Activated CD8-positive, alpha-beta memory T cell treated with anti-CD3 and anti-CD28 coated beads, Interleukin-2, amount 50 U/mL, for 1 hour (primary cell): ENCODE measurements around the gene ARVCF.

Experiments
- DNase-seq: peaks from one replicate; pipeline ENCODE4 v3.0.0-alpha.2; 2020; ENCODE audit errors: extremely low read depth

The ARVCF gene

GRCh38 chr22:19998991-19999820 is 17.4 kb downstream of the ARVCF start:
- DNase-seq: no peak

- DNase-seq: no peak
Measured at GRCh38 chr22:19998232-19998951, 18.2 kb downstream of the ARVCF start.

- no peak for DNase-seq
Measured at GRCh38 chr22:19997561-19998231, 18.9 kb downstream of the ARVCF start.

- no peak for DNase-seq
Measured at GRCh38 chr22:19996694-19997384, 19.8 kb downstream of the ARVCF start.

DNA sequence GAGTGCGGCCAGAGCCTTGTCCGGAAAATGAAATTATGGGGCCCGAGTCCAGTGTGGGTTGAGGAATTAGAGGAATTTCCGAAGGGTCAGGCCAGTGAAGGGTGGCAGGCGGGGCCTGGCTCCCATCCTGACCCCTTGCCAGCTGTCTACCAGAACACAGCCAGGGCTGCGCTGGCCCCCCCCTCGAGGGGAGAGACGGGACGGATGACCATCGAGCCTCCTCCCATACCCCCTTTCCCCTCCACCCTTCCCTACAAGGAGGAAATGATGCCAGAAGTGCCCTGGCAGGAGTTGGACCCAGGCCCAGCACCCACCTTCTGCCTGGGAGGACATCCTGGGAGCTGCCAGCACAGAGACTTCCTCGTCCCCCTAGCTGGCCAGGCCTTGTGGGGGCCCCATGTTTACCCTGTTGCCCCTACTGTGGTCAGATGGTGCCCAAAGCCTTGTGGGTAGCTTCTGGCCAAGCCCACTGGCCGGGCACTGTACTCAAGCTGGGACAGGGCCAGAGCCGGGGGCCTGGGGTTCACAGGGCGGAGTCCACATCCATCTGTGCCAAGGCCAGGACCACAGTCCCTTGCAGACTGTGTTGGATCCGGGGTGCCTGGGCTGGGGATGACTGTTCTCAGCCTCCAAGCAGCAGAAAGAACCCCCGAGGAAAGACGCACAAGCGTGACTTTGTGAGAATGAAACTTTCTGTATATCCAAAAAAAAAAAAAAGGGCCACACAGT is 20.8 kb downstream of the ARVCF start:
- DNase-seq: no peak

GRCh38 chr22:19994851-19995610 is 21.6 kb downstream of the ARVCF start:
- no peak for DNase-seq

GRCh38 chr22:19993926-19994325 is 22.7 kb downstream of the ARVCF start:
- DNase-seq: no peak

GRCh38 chr22:19992921-19993355 is 23.7 kb downstream of the ARVCF start:
- no peak for DNase-seq

DNA sequence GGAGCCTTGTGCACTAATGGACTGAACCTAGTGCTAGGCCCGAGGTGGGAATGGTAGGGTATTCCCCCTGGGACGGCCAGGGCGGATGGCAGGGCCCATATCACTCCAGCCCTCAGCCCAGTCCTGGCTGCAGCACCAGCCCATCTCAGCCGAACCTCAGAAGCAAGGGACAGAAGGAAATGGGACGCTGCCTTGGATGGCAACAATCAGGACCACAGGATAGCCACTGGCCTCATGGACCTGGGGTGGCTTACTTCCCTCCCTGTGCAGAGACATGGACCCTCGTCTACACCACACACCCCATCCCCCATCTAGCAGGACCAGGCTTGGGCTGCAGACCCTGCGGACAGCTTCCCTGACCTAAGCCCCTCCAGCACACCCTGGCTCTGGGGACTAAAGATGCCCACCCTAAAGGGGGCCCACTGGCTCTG is 24.1 kb downstream of the ARVCF start:
- no peak for DNase-seq

GRCh38 chr22:19991645-19992451 is 24.8 kb downstream of the ARVCF start:
- no peak for DNase-seq

- DNase-seq: no peak
Measured at GRCh38 chr22:19991395-19991644, 25.3 kb downstream of the ARVCF start.

DNA sequence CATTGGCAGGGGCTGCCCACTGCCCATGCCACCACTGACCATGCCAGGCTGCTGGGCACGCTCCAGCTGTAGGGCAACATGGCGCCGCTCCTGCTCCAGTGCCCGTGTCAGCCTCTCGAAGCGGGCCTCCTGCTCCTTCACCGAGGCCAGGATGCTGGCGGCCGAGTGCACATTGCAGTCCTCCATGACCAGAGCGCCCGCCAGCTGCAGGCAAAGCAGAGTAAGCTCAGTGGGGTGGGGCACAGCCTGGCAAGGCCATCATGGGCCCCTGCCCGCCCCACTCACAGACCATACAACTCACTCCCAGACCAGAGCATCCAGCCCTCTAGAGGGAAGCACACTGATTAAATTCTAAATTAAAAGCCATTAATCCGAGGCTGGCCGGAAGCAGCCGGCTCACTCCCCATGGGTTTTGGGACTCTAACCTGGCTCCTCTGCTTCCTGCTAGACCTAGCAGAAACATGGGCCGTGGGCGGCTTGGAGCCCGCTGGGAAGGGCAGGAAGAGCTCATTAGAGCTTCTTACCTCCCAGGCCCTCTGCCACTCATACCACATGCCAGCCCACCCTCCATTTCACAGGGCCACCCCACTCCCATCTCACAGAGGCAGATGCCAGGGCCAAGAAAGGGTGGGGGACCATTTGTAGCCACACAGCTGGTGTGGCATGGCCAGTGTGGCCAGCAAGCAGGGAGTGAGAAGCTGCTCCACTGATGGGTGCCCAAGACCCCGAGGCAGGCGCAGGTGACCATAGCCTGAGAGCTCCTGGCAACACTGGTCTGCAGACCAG is 25.8 kb downstream of the ARVCF start:
- DNase-seq: no peak

DNA sequence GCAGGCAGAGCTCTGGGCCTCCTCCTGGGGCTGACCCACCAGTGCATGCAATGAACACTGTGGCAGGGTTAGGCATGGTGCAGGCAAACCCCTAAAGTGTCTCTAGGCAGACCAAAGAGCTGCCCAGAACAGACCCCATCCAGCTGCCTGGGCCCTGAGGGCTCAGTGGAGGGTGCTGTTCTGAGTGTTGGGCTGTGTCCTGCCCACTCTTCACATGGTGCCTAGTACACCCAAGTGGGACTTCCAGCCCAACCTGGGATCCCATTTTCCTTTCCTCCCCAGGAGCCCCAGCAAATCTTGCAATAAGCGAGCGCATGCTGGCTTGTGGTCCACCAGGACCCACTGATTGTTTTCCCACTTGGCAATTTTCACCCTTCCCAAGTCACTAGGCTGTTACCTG is 26.4 kb downstream of the ARVCF start:
- no peak for DNase-seq

DNA sequence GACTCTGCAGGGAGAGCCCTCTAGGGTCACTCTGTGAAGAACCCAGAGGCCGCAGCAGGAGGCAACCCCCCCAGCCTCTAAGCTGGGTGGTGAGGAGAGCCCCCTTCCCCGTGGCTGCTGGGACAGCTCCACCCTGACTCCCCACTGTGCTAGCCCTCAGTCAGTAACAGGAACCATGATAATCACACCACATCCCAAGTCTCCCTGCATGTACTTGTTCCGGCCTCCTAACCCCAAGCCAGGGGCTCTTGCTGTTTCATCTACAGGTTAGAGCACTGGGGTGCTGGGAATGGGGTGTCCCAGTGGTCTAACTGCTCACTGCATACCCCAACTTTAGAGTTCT is 26.9 kb downstream of the ARVCF start:
- no peak for DNase-seq

- DNase-seq: no peak
Measured at GRCh38 chr22:19988965-19989724, 27.5 kb downstream of the ARVCF start.

- DNase-seq: no peak
Measured at GRCh38 chr22:19988331-19988808, 28.3 kb downstream of the ARVCF start.

- no peak for DNase-seq
Measured at GRCh38 chr22:19987394-19988306, 29.0 kb downstream of the ARVCF start.
